Activated T-cell treated with anti-CD3 and anti-CD28 coated beads for 48 hours (primary cell): ENCODE data around the gene GTPBP8.

ENCODE experiments used
- DNase-seq: peaks from one replicate; pipeline ENCODE4 v3.0.0-alpha.2; 2020; ENCODE audit warnings: low read depth

The GTPBP8 gene

GRCh38 chr3:112990672-112991602 lies at the start of gene GTPBP8:
TSS of gene GTPBP8 (plus strand) at chr3:112990984. CDS start at chr3:112991000, 16 bp downstream.
- DNase-seq: peak; percentile 83

- DNase-seq: no peak
Observed at GRCh38 chr3:112948346-112948838, 42.4 kb upstream of the GTPBP8 start.

DNA sequence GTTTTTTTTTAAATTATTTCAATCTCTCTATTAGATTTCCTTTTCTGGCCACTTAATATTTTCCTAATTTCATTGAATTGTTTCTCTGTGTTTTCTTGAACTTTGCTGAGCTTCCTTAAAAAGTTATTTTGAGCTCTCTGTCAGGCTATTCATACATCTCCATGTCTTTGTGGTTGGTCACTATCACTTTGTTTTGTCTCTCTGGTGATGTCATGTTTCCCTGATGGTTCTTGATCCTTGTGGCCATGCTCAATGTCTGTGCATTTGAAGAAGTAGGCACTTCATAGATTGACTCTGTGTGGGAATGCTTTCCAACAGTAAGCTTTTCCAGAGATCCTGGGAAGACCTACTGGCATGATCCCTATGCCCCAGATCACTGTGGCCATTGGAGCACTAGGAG lies 34.4 kb upstream of the GTPBP8 start:
- no peak for DNase-seq

- DNase-seq: no peak
Observed at GRCh38 chr3:112958811-112959560, 31.8 kb upstream of the GTPBP8 start.

DNA sequence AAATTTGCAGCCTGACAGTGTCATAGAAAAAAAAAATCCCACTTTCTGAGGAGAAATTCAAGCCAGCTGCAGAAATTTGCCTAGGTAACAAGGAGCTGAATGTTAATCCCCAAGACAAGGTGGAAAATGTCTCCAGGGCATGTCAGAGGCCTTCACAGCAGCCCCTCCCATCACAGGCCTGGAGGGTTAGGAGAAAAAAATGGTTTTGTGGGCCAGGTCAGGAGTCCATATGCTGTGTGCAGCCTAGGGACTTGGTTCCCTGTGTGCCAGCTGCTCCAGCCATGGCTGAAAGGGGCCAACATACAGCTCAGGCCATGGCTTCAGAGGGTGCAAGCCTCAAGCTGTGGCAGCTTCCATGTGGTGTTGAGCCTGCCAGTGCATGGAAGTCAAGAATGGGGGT lies 27.1 kb upstream of the GTPBP8 start:
- DNase-seq: no peak

DNA sequence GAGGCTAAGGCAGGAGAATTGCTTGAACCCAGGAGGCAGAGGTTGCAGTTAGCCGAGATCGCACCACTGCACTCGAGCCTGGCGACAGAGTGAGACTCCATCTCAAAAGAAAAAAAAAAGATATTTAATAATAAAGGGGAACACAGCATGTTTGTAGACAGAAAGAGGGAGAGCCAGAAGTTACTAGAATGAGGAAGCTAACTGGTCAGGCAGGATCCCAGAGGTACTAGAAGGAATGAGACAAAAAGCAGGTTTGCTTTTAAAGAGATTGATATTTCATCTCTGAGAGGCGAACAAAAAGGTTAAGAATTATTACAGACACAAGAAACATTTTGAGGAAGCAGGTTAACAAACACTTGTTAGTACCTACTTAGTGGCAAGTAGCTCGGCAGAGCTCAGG lies 25.1 kb upstream of the GTPBP8 start:
- no peak for DNase-seq

- no peak for DNase-seq
Observed at GRCh38 chr3:112966633-112967032, 24.2 kb upstream of the GTPBP8 start.

DNA sequence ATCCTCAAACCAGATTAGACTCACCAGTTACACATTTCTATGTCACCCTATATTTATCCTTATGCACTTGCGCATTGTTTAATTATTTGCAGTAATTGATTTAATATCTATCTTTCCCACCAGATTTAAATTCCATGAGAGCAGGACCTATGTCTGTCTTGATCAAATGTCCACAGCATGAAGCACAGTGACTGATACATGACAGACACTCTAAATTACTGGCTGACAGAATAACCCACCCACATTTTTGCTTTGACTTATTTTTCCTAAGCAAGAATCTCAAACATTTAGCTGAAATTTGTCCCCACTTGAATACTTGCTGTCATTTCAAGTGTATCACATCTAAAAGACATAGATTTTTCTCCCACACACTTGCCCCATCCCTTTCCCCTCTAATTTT lies 23.4 kb upstream of the GTPBP8 start:
- no peak for DNase-seq

GRCh38 chr3:112967828-112968227 lies 23.0 kb upstream of the GTPBP8 start:
- DNase-seq: no peak

DNA sequence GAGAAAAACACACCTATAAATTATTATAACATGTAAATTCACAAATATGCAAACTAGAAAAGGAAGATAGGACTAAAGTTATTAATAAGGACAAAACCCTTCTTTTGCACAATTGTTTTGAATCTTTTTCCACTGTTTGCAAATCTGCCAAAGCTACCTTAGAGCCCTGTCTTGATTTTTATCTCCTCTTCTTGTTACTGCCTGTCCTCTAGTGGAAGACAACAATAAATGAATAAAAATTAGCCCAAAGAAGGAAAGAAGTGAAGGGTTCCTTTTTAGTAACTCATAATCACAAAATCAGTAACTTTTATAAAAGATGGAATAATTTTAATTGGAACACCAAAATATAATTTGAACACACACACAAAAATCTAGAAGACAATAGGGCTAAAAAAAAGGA lies 18.6 kb upstream of the GTPBP8 start:
- DNase-seq: no peak

GRCh38 chr3:112973325-112974177 lies 17.2 kb upstream of the GTPBP8 start:
- DNase-seq: peak; percentile 23

- no peak for DNase-seq
Observed at GRCh38 chr3:112974178-112974517, 16.6 kb upstream of the GTPBP8 start.

DNA sequence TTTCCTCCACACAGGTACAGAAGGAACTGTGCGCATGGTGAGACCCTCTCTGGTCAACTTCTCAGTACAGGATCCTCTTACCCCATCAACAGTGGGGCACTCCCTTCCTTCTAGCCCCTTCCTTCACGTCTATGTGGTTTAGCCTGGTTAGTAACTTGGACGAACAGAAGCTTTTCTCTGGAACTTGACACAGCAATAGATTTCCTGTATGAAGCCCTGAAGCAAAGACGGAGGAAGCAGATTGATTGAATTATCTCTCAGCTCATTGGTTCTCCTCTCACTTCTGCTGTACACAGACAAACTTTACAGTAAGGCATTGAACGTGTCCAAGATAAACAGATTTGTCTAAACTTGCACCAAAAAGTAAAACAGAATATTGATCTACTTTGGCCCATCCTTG lies 15.9 kb upstream of the GTPBP8 start, which contains the start of gene CD200R1:
Gene CD200R1 (minus strand): TSS at position 210 of the 400 bp plus-strand sequence. CDS start 246 bp downstream, outside the sequence.
- DNase-seq: no peak

DNA sequence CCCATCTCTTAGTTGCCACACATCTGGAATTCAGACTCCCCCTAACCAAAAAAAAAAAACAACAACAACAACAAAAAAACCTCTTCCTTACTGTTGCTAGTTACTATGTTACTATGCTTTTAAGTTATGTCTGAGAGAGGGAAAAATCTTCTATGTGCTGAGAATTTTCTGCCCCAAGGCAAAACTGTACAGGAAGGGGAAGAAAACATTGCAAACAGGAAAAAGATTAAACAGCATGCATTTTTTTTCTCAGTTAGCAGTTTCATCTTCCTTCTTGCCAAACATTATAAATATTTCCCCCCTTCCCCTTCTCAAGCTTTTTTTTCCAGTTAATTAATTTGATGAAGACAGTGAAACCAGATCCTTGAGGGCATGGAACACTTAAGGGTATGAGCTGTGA lies 14.8 kb upstream of the GTPBP8 start:
- no peak for DNase-seq

DNA sequence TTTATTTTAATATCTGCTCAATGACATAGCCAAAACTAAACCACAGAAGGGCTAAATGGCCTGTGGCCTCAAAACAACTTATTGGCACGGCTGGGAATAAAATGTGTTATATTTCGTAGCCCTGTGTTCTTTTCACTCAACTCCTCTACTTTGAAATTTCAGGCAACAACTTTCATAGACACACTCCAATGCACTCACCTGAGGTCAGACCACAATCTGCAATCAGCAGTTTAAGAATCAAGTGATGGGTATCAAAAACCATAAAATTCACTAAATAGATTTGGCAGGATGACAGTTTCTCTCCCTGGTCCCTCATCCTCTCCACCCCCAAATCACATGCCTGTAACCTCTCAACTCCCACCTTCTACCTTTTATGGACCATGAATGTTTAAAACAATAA lies 13.8 kb upstream of the GTPBP8 start:
- no peak for DNase-seq

GRCh38 chr3:112979244-112979832 lies 11.4 kb upstream of the GTPBP8 start:
- no peak for DNase-seq

DNA sequence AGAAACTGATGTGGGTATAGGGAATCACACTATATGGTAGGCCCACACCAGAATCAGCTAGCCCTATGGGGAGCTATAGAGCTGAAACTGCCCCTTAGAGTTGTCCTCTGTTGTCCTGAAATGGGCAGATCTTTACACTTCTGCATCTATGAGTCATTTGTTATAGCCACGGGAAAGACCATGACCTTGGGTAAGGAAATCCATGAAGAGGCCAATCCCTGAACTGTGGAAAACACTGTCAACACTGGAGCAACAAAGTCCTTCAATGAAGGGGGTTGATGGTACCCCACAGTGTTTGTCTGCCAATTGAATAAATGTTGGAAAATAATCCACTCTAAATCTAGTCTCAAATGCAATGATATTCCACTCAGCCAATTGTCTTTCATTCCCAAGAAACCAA lies 10.7 kb upstream of the GTPBP8 start:
- DNase-seq: no peak

DNA sequence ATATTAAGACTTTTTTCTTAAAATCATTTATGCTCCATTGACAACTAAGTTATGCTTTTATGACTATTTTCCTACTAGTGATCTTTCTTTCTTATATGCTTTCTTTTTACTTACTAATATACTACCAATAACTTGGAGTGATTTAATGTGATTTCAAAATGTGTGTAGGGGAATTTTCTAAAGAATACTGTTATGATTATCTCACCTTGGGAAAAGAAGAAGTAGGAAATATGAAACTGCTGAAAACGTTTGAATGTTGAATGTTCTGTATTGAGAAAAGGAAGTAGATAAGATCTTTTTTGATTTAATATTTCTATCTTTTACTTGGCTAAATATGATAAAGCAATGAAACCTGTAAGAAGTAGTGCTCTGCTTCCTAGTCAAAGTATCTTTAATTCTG lies 8.1 kb upstream of the GTPBP8 start:
- DNase-seq: no peak

- DNase-seq: no peak
Observed at GRCh38 chr3:112984485-112984884, 6.3 kb upstream of the GTPBP8 start.

DNA sequence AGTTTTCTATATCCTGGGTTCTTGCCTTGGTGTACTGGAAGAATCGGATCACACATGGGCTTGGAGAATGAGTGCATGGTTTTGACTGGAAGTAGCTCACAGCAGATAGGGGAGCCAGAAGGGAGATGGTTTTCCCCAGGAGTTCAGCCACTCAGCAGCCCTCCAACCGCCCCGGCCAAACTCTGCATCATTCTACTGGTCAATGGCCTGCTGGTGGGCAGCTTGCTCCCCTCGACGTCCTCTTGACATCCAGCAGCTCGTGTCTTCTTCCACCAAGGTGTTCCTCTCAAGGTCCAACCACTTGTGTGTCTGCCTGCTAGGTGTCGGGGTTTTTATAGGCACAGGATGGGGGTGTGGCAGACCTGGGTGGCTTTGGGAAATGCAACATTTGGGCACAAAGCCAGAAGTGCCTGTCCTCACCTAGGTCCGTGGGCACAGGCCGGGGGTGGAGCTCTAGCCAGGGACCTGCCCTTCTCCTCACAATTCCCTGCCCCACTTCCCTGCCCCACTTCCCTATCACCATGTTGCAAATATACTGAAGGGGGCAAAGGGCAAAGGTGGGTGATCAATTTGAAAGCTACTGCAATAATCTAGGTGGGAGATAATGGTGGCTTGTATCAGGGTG lies 3.0 kb upstream of the GTPBP8 start:
- no peak for DNase-seq

DNA sequence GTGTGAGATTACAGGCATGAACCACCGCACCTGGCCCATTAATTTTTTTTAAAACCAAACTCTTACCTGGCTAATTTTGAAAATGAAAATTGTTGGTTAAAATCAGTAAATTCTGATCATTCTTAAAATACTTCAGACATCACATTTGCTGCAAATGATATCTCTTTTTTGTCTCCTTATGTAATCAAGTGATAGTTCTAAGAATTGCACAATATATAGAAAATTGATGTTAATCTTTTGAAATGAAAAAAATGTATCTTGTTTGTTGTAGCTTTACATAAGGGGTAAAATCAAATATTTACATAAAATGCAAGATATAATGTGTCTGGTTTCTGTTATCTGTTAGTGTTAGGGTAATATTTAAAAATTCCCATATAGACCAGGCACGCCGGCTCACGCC lies 5.0 kb downstream of the GTPBP8 start:
- no peak for DNase-seq
